ENCODE measurements around the gene PTPRN2.
A peak's percentile ranks its signal among the peaks of the same experiment; 100 is the strongest.

The PTPRN2 gene

DNA sequence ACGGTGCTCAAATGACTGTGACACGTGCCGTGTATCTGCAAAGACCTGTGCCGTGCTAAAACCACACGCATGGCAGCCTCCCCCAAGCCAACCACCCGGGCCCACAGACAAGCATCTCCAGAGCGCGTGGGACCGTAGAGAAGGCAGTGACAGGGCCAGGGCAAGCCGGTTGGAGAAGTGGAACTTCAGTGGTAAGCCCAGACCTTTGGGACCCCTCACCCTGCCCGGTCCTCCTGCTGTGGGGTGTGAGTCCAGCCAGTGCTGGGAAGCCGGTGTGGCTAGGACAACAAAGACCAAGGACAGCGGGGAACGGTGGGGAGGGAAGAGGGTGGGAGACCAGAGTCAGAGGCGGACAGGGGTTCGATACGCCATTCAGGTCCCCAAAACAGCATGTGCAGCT, 774.6 kb downstream of the PTPRN2 start:
- TF ChIP-seq, protein P1, sequence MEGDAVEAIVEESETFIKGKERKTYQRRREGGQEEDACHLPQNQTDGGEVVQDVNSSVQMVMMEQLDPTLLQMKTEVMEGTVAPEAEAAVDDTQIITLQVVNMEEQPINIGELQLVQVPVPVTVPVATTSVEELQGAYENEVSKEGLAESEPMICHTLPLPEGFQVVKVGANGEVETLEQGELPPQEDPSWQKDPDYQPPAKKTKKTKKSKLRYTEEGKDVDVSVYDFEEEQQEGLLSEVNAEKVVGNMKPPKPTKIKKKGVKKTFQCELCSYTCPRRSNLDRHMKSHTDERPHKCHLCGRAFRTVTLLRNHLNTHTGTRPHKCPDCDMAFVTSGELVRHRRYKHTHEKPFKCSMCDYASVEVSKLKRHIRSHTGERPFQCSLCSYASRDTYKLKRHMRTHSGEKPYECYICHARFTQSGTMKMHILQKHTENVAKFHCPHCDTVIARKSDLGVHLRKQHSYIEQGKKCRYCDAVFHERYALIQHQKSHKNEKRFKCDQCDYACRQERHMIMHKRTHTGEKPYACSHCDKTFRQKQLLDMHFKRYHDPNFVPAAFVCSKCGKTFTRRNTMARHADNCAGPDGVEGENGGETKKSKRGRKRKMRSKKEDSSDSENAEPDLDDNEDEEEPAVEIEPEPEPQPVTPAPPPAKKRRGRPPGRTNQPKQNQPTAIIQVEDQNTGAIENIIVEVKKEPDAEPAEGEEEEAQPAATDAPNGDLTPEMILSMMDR (IDR thresholded peaks at IDR 0.05; ENCODE audit: low read depth, low read length, missing control alignments): no peak
- in situ Hi-C loops (cut with HindIII; ENCODE audit: low sequenced_read_pairs): no loop called here
- H3K4me3 ChIP-seq (ENCODE audit: low read depth, low read length): no peak overlapping the region
- DNase-seq (ENCODE audit: low read depth): no peak

DNA sequence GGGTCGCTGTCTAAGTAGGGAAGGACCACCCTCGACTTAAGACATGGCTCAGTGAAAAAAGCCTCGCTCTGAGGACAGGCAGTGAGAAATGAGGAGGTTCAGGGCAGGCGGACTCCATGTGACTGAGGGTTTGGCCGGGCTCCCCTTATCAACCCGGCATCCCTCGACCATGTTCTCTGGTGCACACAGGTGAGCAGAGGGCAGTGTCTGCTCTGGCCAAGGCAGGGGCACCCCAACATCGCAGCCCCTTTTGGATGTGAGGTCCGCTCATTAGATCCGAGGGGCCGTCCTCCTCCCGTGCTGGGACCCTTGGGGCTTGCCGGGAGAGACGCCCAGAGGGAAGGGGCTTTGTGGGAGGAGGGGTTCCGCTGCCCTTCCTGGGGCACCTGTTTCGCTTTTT, 775.7 kb downstream of the PTPRN2 start:
- TF ChIP-seq, protein P1 (IDR thresholded peaks at IDR 0.05; ENCODE audit: low read depth, low read length, missing control alignments): no peak
- in situ Hi-C loops (cut with HindIII; ENCODE audit: low sequenced_read_pairs): no loop called here
- no peak for DNase-seq (ENCODE audit: low read depth)
- H3K4me3 ChIP-seq (ENCODE audit: low read depth, low read length): no peak overlapping the region

DNA sequence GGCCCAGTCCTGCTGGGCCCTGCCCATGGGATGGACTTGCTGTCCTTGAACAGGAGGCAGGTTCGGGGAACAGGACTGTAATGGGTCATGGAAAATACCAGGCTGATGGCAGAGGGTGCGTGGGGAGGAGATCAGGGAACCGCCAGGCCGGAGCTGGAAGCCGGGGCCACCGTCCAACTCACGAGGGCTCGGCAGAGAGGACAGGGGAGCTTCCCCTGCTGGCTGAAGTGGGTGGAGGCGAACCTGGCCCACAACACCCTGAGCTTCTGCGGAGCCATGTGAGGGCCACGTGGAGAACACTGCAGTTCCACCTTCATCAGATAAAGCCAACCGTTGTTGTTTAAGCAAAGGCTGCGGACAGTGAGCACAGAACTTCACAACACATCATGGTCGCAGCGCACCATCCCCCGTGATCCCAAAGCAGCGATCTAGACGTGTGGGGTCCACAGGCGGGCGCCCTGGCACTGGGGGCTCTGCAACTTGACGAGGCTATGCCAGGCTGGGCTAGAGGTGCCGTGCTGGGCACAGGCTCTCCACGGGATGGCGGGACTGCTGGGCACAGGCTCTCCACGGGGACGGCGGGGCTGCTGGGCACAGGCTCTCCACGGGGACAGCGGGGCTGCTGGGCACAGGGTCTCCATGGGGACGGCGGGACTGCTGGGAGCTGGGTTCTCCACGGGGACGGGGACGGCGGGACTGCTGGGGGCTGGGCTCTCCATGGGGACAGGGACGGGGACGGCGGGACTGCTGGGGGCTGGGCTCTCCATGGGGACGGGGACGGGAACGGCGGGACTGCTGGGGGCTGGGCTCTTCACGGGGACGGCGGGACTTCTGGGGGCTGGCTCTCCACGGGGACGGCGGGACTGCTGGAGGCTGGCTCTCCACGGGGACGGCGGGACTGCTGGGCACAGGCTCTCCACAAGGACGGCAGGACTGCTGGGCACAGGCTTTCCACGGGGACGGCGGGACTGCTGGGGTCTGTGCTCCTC, 777.5 kb downstream of the PTPRN2 start:
- no peak overlapping the region for H3K4me3 ChIP-seq (ENCODE audit: low read depth, low read length)
- TF ChIP-seq, protein P1 (IDR thresholded peaks at IDR 0.05; ENCODE audit: low read depth, low read length, missing control alignments): no peak
- no peak for DNase-seq (ENCODE audit: low read depth)
- in situ Hi-C loops (cut with HindIII; ENCODE audit: low sequenced_read_pairs): no loop called here

DNA sequence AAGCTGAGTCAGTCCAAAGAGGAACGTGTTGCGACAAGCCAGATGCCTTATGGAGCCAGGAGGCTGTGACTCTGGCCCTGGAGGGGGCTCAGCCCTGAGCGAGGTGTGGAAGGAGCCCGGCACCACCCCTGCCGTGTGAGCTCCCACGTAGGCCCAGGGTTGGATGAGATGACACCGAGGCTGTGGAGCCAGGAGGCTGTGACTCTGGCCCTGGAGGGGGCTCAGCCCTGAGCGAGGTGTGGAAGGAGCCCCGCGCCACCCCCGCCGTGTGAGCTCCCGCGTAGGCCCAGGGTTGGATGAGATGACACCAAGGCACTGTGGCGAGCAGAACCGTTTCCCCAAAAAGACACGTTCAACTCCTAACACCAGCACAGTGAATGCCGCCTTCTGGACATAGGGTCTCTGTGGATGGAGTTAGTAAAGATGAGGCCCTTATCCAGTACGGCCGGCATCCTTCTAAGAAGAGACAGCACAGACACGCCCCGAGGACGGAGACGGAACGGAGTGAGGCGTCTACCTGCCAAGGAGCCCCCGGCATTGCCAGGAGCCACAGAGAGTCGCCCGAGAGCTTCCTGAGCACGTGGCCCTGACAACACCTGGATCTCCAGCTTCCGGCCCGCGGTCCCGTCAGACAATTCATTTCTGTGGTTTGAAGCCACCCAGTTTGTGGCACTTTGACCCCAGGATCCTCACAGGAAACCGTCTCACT, 778.3 kb downstream of the PTPRN2 start:
- TF ChIP-seq, protein P1 (IDR thresholded peaks at IDR 0.05; ENCODE audit: low read depth, low read length, missing control alignments): no peak
- in situ Hi-C loops (cut with HindIII; ENCODE audit: low sequenced_read_pairs): no loop called here
- H3K4me3 ChIP-seq (ENCODE audit: low read depth, low read length): no peak overlapping the region
- no peak for DNase-seq (ENCODE audit: low read depth)

DNA sequence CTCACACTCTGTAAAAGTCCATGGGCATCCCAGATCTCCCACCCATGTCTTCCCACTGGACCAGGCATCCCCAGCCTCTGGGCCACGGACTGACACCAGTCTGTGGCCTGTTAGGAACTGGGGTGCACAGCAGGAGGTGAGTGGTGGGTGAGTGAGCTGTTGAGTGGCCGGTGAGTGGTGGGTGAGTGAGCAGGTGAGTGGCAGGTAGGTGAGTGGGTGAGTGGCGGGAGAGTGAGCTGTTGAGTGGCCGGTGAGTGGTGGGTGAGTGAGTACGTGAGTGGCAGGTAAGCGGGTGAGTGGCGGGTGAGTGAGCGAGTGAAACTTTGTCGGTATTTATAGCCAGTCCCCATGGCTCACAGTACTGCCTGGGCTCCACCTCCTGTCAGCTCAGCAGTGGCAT, 779.6 kb downstream of the PTPRN2 start:
- H3K4me3 ChIP-seq (ENCODE audit: low read depth, low read length): no peak overlapping the region
- in situ Hi-C loops (cut with HindIII; ENCODE audit: low sequenced_read_pairs): no loop called here
- TF ChIP-seq, protein P1 (IDR thresholded peaks at IDR 0.05; ENCODE audit: low read depth, low read length, missing control alignments): no peak
- DNase-seq (ENCODE audit: low read depth): no peak

DNA sequence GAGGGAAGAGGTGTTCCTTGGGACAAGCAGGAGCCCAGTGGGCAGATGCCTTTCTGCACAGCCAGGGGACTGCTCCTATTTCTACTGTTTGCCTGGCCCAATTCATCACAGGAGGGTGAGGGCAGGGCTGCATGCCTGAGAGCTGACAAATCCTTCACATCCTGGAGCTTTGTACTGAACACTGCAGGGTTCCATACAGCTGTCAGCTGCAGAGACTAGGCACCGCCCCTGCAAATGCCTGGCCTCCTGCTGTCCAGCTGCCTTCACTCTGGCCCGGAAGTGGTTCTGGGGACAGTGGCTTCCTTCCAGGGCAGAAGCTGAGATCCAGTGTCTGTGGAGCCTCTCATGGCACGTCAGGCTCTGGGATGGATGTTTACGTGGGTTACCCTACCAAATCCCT, 780.1 kb downstream of the PTPRN2 start:
- DNase-seq (ENCODE audit: low read depth): peak; percentile 73
- TF ChIP-seq, protein P1 (IDR thresholded peaks at IDR 0.05; ENCODE audit: low read depth, low read length, missing control alignments): no peak
- in situ Hi-C loops (cut with HindIII; ENCODE audit: low sequenced_read_pairs): no loop called here
- no peak overlapping the region for H3K4me3 ChIP-seq (ENCODE audit: low read depth, low read length)

All from astrocyte of the cerebellum (primary cell).